H1 (cell line): ENCODE results near the gene GOLGA7B. TPM values are rescaled to one million over a fixed set of nuclear protein-coding genes. Genes with fewer than 3 reads are reported as not detected.

Source experiments
- CTCF ChIA-PET: fragments of 300-600 bp; sonication (Branson Sonifier 250); formaldehyde crosslinking; loops from one replicate; lab custom pipeline; 2021; ENCODE audit not compliant: partially characterized antibody; lab: Charles Lee
- POLR2A ChIA-PET: fragments of 300-600 bp; sonication (Branson Sonifier 250); formaldehyde crosslinking; loops from one replicate; lab custom pipeline; 2021; ENCODE audit warnings: inconsistent platforms; ENCODE audit not compliant: partially characterized antibody; lab: Charles Lee
- DNase-seq, 2 experiments: peaks; one replicate each; pipeline versions ENCODE4 v3.0.0 to v3.0.0-alpha.2; 2010 to 2022; ENCODE audit warnings: low spot score in 2 of 2, low read depth in 1 of 2, mixed read lengths in 1 of 2
- FAIRE-seq: peaks from 2 replicates; lab custom pipeline; 2011; peaks lifted over from hg19 to GRCh38; lab: Jason Lieb, UNC
- H2AFZ ChIP-seq: 2 replicates; pipeline ENCODE4 v1.8.1; 2012; ENCODE audit warnings: low read length, inconsistent platforms
- H2AK5ac ChIP-seq: 2 replicates; pipeline ENCODE4 v1.6.1; 2013; ENCODE audit warnings: low read depth, low read length
- H2BK120ac ChIP-seq: replicated peaks from 2 replicates; pipeline ENCODE3; 2013; ENCODE audit warnings: low read depth, low read length, inconsistent platforms
- H2BK12ac ChIP-seq: 2 replicates; pipeline ENCODE4 v1.6.1; 2013; ENCODE audit warnings: low read depth, low read length
- H2BK15ac ChIP-seq: 2 replicates; pipeline ENCODE4 v1.6.1; 2013; ENCODE audit warnings: low read length
- H2BK20ac ChIP-seq: 2 replicates; pipeline ENCODE4 v1.6.1; 2013; ENCODE audit warnings: low read length
- H2BK5ac ChIP-seq: 2 replicates; pipeline ENCODE4 v1.6.1; 2013; ENCODE audit warnings: low read depth, low read length
- H3K14ac ChIP-seq: 2 replicates; pipeline ENCODE4 v1.6.1; 2013; ENCODE audit warnings: inconsistent platforms; ENCODE audit not compliant: insufficient read length
- H3K18ac ChIP-seq: 2 replicates; pipeline ENCODE4 v1.6.1; 2013; ENCODE audit warnings: low read length; ENCODE audit errors: extremely low read depth
- H3K23ac ChIP-seq: 2 replicates; pipeline ENCODE4 v1.6.1; 2013; ENCODE audit warnings: inconsistent platforms; ENCODE audit not compliant: insufficient read length
- H3K23me2 ChIP-seq: 2 replicates; pipeline ENCODE4 v1.6.1; 2013; ENCODE audit warnings: low read depth, low read length
- H3K27ac ChIP-seq: 2 replicates; pipeline ENCODE4 v1.6.1; 2011; ENCODE audit warnings: low read depth, low read length, inconsistent platforms
- H3K27me3 ChIP-seq, 4 experiments: replicated peaks in 1 of 4; 1 replicate in 1 of 4; 2 replicates in 3 of 4; pipeline versions ENCODE4 v1.6.1 to v1.8.1; 2011 to 2013; ENCODE audit warnings: low read length in 3 of 4, mild to moderate bottlenecking in 3 of 4, inconsistent platforms in 2 of 4, mixed read lengths in 2 of 4, moderate library complexity in 1 of 4; ENCODE audit not compliant: control insufficient read depth in 3 of 4, insufficient read depth in 3 of 4; ENCODE audit errors: extremely low read depth in 1 of 4
- H3K36me3 ChIP-seq, 4 experiments: 2 replicates each; pipeline versions ENCODE4 v1.6.1 to v1.8.1; 2011 to 2013; ENCODE audit warnings: mild to moderate bottlenecking in 4 of 4, low read length in 3 of 4, moderate library complexity in 2 of 4, control low read depth in 1 of 4, inconsistent platforms in 1 of 4; ENCODE audit not compliant: insufficient read depth in 4 of 4, control insufficient read depth in 2 of 4
- H3K4ac ChIP-seq: replicated peaks from 2 replicates; pipeline ENCODE3; 2013; ENCODE audit warnings: low read length, low read depth, mixed read lengths, inconsistent platforms; ENCODE audit not compliant: insufficient read length
- H3K4me1 ChIP-seq, 4 experiments: replicated peaks in 1 of 4; 1 replicate in 1 of 4; 2 replicates in 3 of 4; pipeline versions ENCODE4 v1.6.1 to v1.8.1; 2011 to 2013; ENCODE audit warnings: low read length in 3 of 4, inconsistent platforms in 2 of 4, mixed read lengths in 1 of 4; ENCODE audit not compliant: insufficient read depth in 4 of 4, control insufficient read depth in 3 of 4
- H3K4me2 ChIP-seq, 2 experiments: 2 replicates each; pipeline versions ENCODE4 v1.6.1 to v1.8.1; 2011 to 2013; ENCODE audit warnings: low read depth in 2 of 2, low read length in 2 of 2, control low read depth in 1 of 2, inconsistent platforms in 1 of 2, mild to moderate bottlenecking in 1 of 2; ENCODE audit not compliant: insufficient read depth in 1 of 2
- H3K4me3 ChIP-seq, 4 experiments: fragments of 200-600, 300-600 bp in 1 of 4; sonication (generic), shearing (Covaris generic), sonication (Bioruptor Twin) in 1 of 4; 2 replicates each; pipeline versions ENCODE4 v1.5.1 to v1.8.1; 2011 to 2016; ENCODE audit warnings: low read length in 4 of 4, low read depth in 3 of 4, control low read depth in 2 of 4, inconsistent platforms in 2 of 4, mild to moderate bottlenecking in 2 of 4, mixed read lengths in 1 of 4, moderate library complexity in 1 of 4; ENCODE audit not compliant: insufficient read depth in 2 of 4; ENCODE audit errors: extremely low read depth in 1 of 4
- H3K56ac ChIP-seq: replicated peaks from 2 replicates; pipeline ENCODE3; 2013; ENCODE audit warnings: low read depth, mild to moderate bottlenecking, mixed read lengths, low read length, inconsistent platforms; ENCODE audit not compliant: insufficient read length
- H3K79me1 ChIP-seq: 2 replicates; pipeline ENCODE4 v1.6.1; 2013; ENCODE audit warnings: low read depth, low read length, control low read depth
- H3K79me2 ChIP-seq, 2 experiments: 2 replicates each; pipeline versions ENCODE4 v1.6.1 to v1.8.1; 2012 to 2013; ENCODE audit warnings: low read length in 2 of 2, mild to moderate bottlenecking in 2 of 2, inconsistent platforms in 1 of 2; ENCODE audit not compliant: insufficient read depth in 2 of 2, control insufficient read depth in 1 of 2
- H3K9ac ChIP-seq, 4 experiments: replicated peaks in 1 of 4; 1 replicate in 1 of 4; 2 replicates in 3 of 4; pipeline versions ENCODE4 v1.6.1 to v1.8.1; 2011 to 2013; ENCODE audit warnings: low read depth in 3 of 4, low read length in 3 of 4, control low read depth in 2 of 4, mild to moderate bottlenecking in 2 of 4, moderate library complexity in 2 of 4, inconsistent platforms in 1 of 4; ENCODE audit errors: extremely low read depth in 1 of 4
- H3K9me3 ChIP-seq, 2 experiments: 2 replicates each; pipeline versions ENCODE4 v1.6.1 to v1.8.1; 2012 to 2013; ENCODE audit warnings: mild to moderate bottlenecking in 2 of 2, moderate library complexity in 2 of 2, control low read depth in 1 of 2, inconsistent platforms in 1 of 2, low read depth in 1 of 2, low read length in 1 of 2, mixed read lengths in 1 of 2; ENCODE audit not compliant: insufficient read depth in 2 of 2
- H4K20me1 ChIP-seq, 2 experiments: replicated peaks in 1 of 2; 2 replicates each; pipeline versions ENCODE3 to v1.8.1; 2011 to 2013; ENCODE audit warnings: inconsistent platforms in 2 of 2, low read length in 2 of 2, mild to moderate bottlenecking in 1 of 2; ENCODE audit not compliant: insufficient read depth in 2 of 2, control insufficient read depth in 1 of 2
- H4K5ac ChIP-seq: 2 replicates; pipeline ENCODE4 v1.6.1; 2013; ENCODE audit warnings: low read length, low read depth, mixed read lengths, inconsistent platforms; ENCODE audit not compliant: insufficient read length
- H4K8ac ChIP-seq: 2 replicates; pipeline ENCODE4 v1.8.0; 2013; ENCODE audit warnings: mild to moderate bottlenecking, moderate library complexity, low read length, inconsistent platforms; ENCODE audit not compliant: insufficient read depth; ENCODE audit errors: extremely low read depth
- H4K91ac ChIP-seq: replicated peaks from 2 replicates; pipeline ENCODE3; 2013; ENCODE audit warnings: low read length, mixed read lengths, inconsistent platforms; ENCODE audit not compliant: insufficient read length
- CBX8 ChIP-seq: fragments of 300-800, 300-1000 bp; sonication (generic); IDR thresholded peaks from 2 replicates; pipeline ENCODE4 v1.7.1; 2016; ENCODE audit warnings: low read depth, low read length, borderline replicate concordance
- HDAC2 ChIP-seq, 2 experiments: fragments of 300-600 bp in 1 of 2; sonication (generic) in 1 of 2; IDR thresholded peaks; 2 replicates each; pipeline ENCODE4 v1.6.1; 2011 to 2012; ENCODE audit warnings: low read depth in 2 of 2, low read length in 2 of 2, mild to moderate bottlenecking in 2 of 2, moderate library complexity in 2 of 2, borderline replicate concordance in 1 of 2, inconsistent platforms in 1 of 2
- KDM5A ChIP-seq: fragments of 200-600 bp; IDR thresholded peaks from 2 replicates; pipeline ENCODE4 v1.7.1; 2012; ENCODE audit warnings: mild to moderate bottlenecking, low read length, inconsistent platforms, mixed read lengths
- RXRA ChIP-seq: IDR thresholded peaks from 2 replicates; pipeline ENCODE4 v1.6.1; 2011; ENCODE audit warnings: low read depth, mild to moderate bottlenecking, low read length, moderate library complexity; ENCODE audit not compliant: insufficient read depth
- SIRT6 ChIP-seq: IDR thresholded peaks from one replicate; pipeline ENCODE4 v1.7.1; 2012; ENCODE audit warnings: low read length, inconsistent platforms
- SP1 ChIP-seq: IDR thresholded peaks from 2 replicates; pipeline ENCODE4 v1.6.1; 2011; ENCODE audit warnings: low read depth, low read length
- SRF ChIP-seq: IDR thresholded peaks from 2 replicates; pipeline ENCODE4 v1.6.1; 2011; ENCODE audit warnings: mild to moderate bottlenecking, low read depth, low read length, moderate library complexity
- SUZ12 ChIP-seq: fragments of 200-600 bp; sonication (generic); IDR thresholded peaks from 2 replicates; pipeline ENCODE4 v1.6.1; 2012; ENCODE audit warnings: mild to moderate bottlenecking, inconsistent platforms, low read length, moderate library complexity, mixed read lengths
- WGBS, 2 experiments: shearing (Covaris generic) in 1 of 2; methylation state at CpG; one replicate each; pipeline versions ENCODE4 v1.1.6 to v1.1.7; 2013 to 2015; ENCODE audit warnings: low lambda C conversion rate in 2 of 2, mixed read lengths in 2 of 2, inconsistent platforms in 1 of 2, low coverage in 1 of 2, missing lambda C conversion rate in 1 of 2; ENCODE audit not compliant: insufficient replicate concordance in 2 of 2, insufficient coverage in 1 of 2, insufficient read length in 1 of 2; ENCODE audit errors: extremely low coverage in 1 of 2, missing lambda C conversion rate in 1 of 2; 5-methylcytosine and 5-hydroxymethylcytosine counted together
- polyA plus RNA-seq, 7 experiments: library from polyadenylated mRNA; depleted of rRNA in 3 of 7; stranded (reverse) in 5 of 7; unstranded in 2 of 7; fragments of >200 nt in 5 of 7; fragments of 200-250 nt in 2 of 7; gene quantifications; 1 replicate in 5 of 7; 2 replicates in 1 of 7; 4 replicates in 1 of 7; pipeline versions ENCODE4 v1.2.1 to v1.2.3, GENCODE V29; 2011 to 2013; ENCODE audit warnings: missing spikeins in 2 of 7, mixed read lengths in 2 of 7
- total RNA-seq: library from RNA; stranded (reverse); fragmentation: NEBNext Ultra II Directional; extraction: Animal tissue kit (Norgen Biotek cat#: 25700); gene quantifications from 2 replicates; pipeline ENCODE4 v1.2.1, GENCODE V29; 2021
- TF ChIP-seq, protein P1 (sequence below): IDR thresholded peaks from 2 replicates; pipeline ENCODE4 v1.6.1; 2011; ENCODE audit warnings: low read depth, mild to moderate bottlenecking, low read length; ENCODE audit not compliant: insufficient read depth
- TF ChIP-seq, protein P2 (sequence below), 3 experiments: IDR thresholded peaks; 1 replicate in 2 of 3; 2 replicates in 1 of 3; pipeline versions ENCODE4 v1.5.1 to v1.6.1; 2011; ENCODE audit warnings: low read length in 3 of 3, mild to moderate bottlenecking in 3 of 3, inconsistent platforms in 2 of 3, low read depth in 1 of 3, moderate library complexity in 1 of 3; ENCODE audit not compliant: insufficient read depth in 1 of 3; ENCODE audit errors: control extremely low read depth in 1 of 3

GOLGA7B gene
- total and polyA plus RNA-seq, 2 of the 8 experiments (the other 6 are each of a cell fraction or from before 2014, with no cell fraction given): 0.04 to 0.14 TPM

DNA sequence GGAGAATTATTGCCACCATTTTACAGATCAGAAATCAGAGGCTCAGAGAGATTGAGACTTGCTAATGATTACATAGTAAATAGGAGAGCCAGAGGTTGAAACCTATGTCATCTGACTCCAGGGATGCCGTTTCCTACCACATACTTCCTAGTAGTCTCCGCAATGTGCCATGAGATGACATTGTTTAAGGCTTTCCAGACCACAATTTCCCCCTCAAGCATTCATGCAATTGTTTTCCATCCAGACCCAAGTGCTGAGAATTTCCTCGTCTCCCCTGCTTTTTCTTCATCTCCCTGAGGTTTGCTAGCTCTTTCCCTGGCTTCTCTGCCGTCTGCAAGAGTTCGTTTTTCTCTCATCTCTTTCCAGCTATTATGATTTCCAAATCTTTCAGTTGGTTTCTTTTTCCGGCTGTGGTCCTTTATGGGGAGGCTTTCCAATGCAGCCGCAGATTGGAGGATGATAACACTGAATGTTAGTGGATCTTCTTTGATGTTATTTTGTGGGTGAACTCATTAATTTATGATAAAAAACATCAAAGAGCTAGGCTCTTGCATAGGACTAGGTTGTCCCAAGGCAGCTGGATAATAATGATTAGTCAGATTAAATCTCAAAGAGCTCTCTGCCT is 6.9 kb upstream of the GOLGA7B start:
- WGBS, 2 experiments: 92% methylated on average over 7 of the region's 7 CpGs; no CpG with 5 or more reads in 1 of the 2 experiments
- Histone ChIP-seq H3K18ac (no peak overlapping the region), H3K4ac (no peak overlapping the region), H2BK5ac (no peak overlapping the region), H3K27ac (no peak overlapping the region), H3K9me3 (peaks cover 0 to 12% of the 10 kb centered on the region in 2 experiments; a peak in 2 of 4 replicates), H2BK120ac (no peak overlapping the region), H3K4me1 (no peaks in the 10 kb centered on the region), H3K56ac (no peak overlapping the region), H3K9ac (no peak overlapping the region), H2AFZ (no peak overlapping the region), H3K23ac (no peak overlapping the region), H3K4me2 (no peak overlapping the region), H3K23me2 (no peaks in the 10 kb centered on the region), H3K4me3 (no peak overlapping the region), H4K91ac (no peak overlapping the region), H3K79me1 (no peaks in the 10 kb centered on the region), H2AK5ac (no peak overlapping the region), H3K14ac (no peak overlapping the region), H4K5ac (no peak overlapping the region), H2BK12ac (no peak overlapping the region), H2BK20ac (no peak overlapping the region), H3K27me3 (no peaks in the 10 kb centered on the region), H2BK15ac (no peak overlapping the region), H4K20me1 (no peaks in the 10 kb centered on the region), H3K36me3 (no peaks in the 10 kb centered on the region), H4K8ac (no peak overlapping the region), H3K79me2 (no peaks in the 10 kb centered on the region)
- CTCF ChIA-PET: interaction anchor here (0.9 to 1.2 kb wide), 6 partner anchors 10 to 133 kb away, joined by 3 to 9 read pairs (median 4); no protein-coding TSS in a partner anchor
- POLR2A ChIA-PET: interaction anchor here (0.6 kb wide), 1 partner anchor 13 kb away, joined by 3 read pairs; no protein-coding TSS in a partner anchor
- DNase-seq (no peak), FAIRE-seq (no peak)
- TF ChIP-seq, protein P1, sequence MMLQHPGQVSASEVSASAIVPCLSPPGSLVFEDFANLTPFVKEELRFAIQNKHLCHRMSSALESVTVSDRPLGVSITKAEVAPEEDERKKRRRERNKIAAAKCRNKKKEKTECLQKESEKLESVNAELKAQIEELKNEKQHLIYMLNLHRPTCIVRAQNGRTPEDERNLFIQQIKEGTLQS: no peak
- no peak for TF ChIP-seq HDAC2 (IDR thresholded peaks at IDR 0.05; ENCODE audit: borderline replicate concordance in 1 of 2, low read depth in 2 of 2, low read length in 2 of 2)
- TF ChIP-seq, protein P2, sequence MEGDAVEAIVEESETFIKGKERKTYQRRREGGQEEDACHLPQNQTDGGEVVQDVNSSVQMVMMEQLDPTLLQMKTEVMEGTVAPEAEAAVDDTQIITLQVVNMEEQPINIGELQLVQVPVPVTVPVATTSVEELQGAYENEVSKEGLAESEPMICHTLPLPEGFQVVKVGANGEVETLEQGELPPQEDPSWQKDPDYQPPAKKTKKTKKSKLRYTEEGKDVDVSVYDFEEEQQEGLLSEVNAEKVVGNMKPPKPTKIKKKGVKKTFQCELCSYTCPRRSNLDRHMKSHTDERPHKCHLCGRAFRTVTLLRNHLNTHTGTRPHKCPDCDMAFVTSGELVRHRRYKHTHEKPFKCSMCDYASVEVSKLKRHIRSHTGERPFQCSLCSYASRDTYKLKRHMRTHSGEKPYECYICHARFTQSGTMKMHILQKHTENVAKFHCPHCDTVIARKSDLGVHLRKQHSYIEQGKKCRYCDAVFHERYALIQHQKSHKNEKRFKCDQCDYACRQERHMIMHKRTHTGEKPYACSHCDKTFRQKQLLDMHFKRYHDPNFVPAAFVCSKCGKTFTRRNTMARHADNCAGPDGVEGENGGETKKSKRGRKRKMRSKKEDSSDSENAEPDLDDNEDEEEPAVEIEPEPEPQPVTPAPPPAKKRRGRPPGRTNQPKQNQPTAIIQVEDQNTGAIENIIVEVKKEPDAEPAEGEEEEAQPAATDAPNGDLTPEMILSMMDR (IDR thresholded peaks at IDR 0.05; ENCODE audit: control extremely low read depth in 1 of 3, insufficient read depth in 1 of 3, low read depth in 1 of 3, low read length in 3 of 3): no peak
- TF ChIP-seq SRF: no peak
- no peak for TF ChIP-seq CBX8
- TF ChIP-seq RXRA: no peak
- no peak for TF ChIP-seq KDM5A
- no peak for TF ChIP-seq SIRT6
- TF ChIP-seq SP1: no peak
- no peak for TF ChIP-seq SUZ12
